ENCODE data around the gene NCAM1. TPM values are rescaled to one million over a fixed set of nuclear protein-coding genes. Genes with fewer than 3 reads are reported as not detected.

NCAM1 gene
- total RNA-seq, 1 donor from 2014 or later, result 4.2 TPM

GRCh38 chr11:113242767-113243397 is 281.7 kb downstream of the NCAM1 start:
- H3K27me3 ChIP-seq, result peaks cover 4% of the 10 kb centered on the region
- no peak for DNase-seq
- H3K36me3 ChIP-seq, result no peaks in the 10 kb centered on the region
- intact Hi-C loops (cut with DNase I), result no loop called here
- H3K4me1 ChIP-seq, result no peaks in the 10 kb centered on the region
- H3K4me3 ChIP-seq, result peak overlapping the region; percentile 42
- TF ChIP-seq CTCF (IDR thresholded peaks at IDR 0.05), result no peak
- H3K27ac ChIP-seq, result peak overlapping the region; percentile 60
- no peak for ATAC-seq
- no peaks in the 10 kb centered on the region for H3K9me3 ChIP-seq

- no peak overlapping the region for H3K4me3 ChIP-seq
- no peaks in the 10 kb centered on the region for H3K9me3 ChIP-seq
- no peak overlapping the region for H3K27ac ChIP-seq
- ATAC-seq, result no peak
- intact Hi-C loops (cut with DNase I), result no loop called here
- no peak for TF ChIP-seq CTCF (IDR thresholded peaks at IDR 0.05)
- no peak for DNase-seq
- no peaks in the 10 kb centered on the region for H3K4me1 ChIP-seq
- no peaks in the 10 kb centered on the region for H3K36me3 ChIP-seq
- H3K27me3 ChIP-seq, result peaks cover 4% of the 10 kb centered on the region
Measured at GRCh38 chr11:113243696-113244095, 282.5 kb downstream of the NCAM1 start.

- H3K4me3 ChIP-seq, result no peak overlapping the region
- DNase-seq (no peak), ATAC-seq (no peak)
- H3K36me3 ChIP-seq, result no peaks in the 10 kb centered on the region
- no peak overlapping the region for H3K27ac ChIP-seq
- no peaks in the 10 kb centered on the region for H3K9me3 ChIP-seq
- H3K27me3 ChIP-seq, result peaks cover 4% of the 10 kb centered on the region
- intact Hi-C loops (cut with DNase I), result no loop called here
- no peak for TF ChIP-seq CTCF (IDR thresholded peaks at IDR 0.05)
- H3K4me1 ChIP-seq, result no peaks in the 10 kb centered on the region
Measured at GRCh38 chr11:113245216-113245615, 284.0 kb downstream of the NCAM1 start.

- no peak overlapping the region for H3K27ac ChIP-seq
Measured at GRCh38 chr11:113247221-113247620, 286.0 kb downstream of the NCAM1 start.

GRCh38 chr11:113247966-113248365 is 286.7 kb downstream of the NCAM1 start:
- TF ChIP-seq CTCF (IDR thresholded peaks at IDR 0.05), result no peak

More at GRCh38 chr11:113247221-113247620, 286.0 kb downstream of the NCAM1 start:
- no peaks in the 10 kb centered on the region for H3K27me3 ChIP-seq
- no peaks in the 10 kb centered on the region for H3K4me1 ChIP-seq
- intact Hi-C loops (cut with DNase I), result no loop called here
- ATAC-seq (no peak), DNase-seq (no peak)
- no peak for TF ChIP-seq CTCF (IDR thresholded peaks at IDR 0.05)
- H3K4me3 ChIP-seq, result no peak overlapping the region
- H3K36me3 ChIP-seq, result no peaks in the 10 kb centered on the region
- no peaks in the 10 kb centered on the region for H3K9me3 ChIP-seq

More at GRCh38 chr11:113247966-113248365, 286.7 kb downstream of the NCAM1 start:
- no peak overlapping the region for H3K4me3 ChIP-seq
- H3K4me1 ChIP-seq, result no peaks in the 10 kb centered on the region
- no peaks in the 10 kb centered on the region for H3K27me3 ChIP-seq
- ATAC-seq, result no peak
- no peak overlapping the region for H3K27ac ChIP-seq
- no peak for DNase-seq
- intact Hi-C loops (cut with DNase I), result no loop called here
- no peaks in the 10 kb centered on the region for H3K36me3 ChIP-seq
- no peaks in the 10 kb centered on the region for H3K9me3 ChIP-seq

Data from upper lobe of right lung (tissue), 1 donor.